ENCODE data around the gene SLC1A5. TPM values are rescaled to one million over a fixed set of nuclear protein-coding genes. Genes with fewer than 3 reads are reported as not detected.

The SLC1A5 gene
- total RNA-seq, 2 donors from 2014 or later: 77.6 to 78.1 TPM

DNA sequence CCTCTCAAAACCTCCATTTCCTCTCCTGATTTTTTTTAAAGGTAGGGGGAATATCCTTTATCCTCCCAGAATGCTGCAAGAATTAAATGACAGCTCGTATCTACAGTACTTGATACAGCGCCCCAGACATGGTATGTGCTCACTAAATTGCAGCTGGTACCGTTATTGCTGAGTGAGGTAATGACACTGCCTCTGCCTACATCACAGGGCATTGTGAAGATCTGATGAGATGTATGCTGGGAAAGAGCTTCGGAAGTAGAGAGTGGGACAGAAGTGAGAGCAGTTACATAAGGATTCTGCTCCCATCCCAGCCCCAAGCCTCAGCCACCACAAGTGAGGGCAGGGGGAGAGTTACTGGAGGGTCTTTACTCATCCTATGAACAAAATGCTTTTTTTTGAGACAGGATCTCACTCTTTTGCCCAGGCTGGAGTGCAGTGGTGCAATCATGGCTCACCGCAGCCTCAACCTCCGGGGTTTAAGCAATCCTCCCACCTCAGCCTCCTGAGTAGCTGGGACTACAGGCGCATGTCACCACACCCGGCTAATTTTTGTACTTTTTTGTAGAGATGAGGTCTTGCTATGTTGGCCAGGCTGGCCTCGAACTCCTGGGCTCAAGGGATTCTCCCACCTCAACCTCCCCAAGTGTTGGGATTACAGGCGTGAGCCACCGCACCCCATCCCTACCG, 44.2 kb downstream of the SLC1A5 start:
- H3K27me3 ChIP-seq (ENCODE audit: control insufficient read depth, insufficient read depth, low read length, poor library complexity, severe bottlenecking): no peaks in the 10 kb centered on the region
- WGBS, 2 experiments (ENCODE audit: insufficient coverage in 1 of 2, insufficient read length in 1 of 2): 93 to 96% methylated on average over 9 to 10 of the region's 12 CpGs
- no peaks in the 10 kb centered on the region for H3K9me3 ChIP-seq (ENCODE audit: control insufficient read depth, low read length)
- H3K9ac ChIP-seq (ENCODE audit: extremely low read depth, low read length, poor library complexity, severe bottlenecking): no peak overlapping the region
- Mint-ChIP-seq H3K27ac (no peak overlapping the region), H3K4me1 (peaks cover 27% of the 10 kb centered on the region), H3K36me3 (ENCODE audit: low read depth) (peaks cover 33% of the 10 kb centered on the region), H3K9me3 (peaks cover 5% of the 10 kb centered on the region), H3K4me3 (peak overlapping the region; percentile 98), H3K27me3 (ENCODE audit: insufficient read depth) (no peaks in the 10 kb centered on the region)
- DNase-seq: no peak
- H3K4me3 ChIP-seq (ENCODE audit: low read length): peak overlapping the region; percentile 97
- peaks cover 2% of the 10 kb centered on the region for H3K4me1 ChIP-seq (ENCODE audit: control insufficient read depth, insufficient read depth, low read length)
- TF ChIP-seq, protein P1, sequence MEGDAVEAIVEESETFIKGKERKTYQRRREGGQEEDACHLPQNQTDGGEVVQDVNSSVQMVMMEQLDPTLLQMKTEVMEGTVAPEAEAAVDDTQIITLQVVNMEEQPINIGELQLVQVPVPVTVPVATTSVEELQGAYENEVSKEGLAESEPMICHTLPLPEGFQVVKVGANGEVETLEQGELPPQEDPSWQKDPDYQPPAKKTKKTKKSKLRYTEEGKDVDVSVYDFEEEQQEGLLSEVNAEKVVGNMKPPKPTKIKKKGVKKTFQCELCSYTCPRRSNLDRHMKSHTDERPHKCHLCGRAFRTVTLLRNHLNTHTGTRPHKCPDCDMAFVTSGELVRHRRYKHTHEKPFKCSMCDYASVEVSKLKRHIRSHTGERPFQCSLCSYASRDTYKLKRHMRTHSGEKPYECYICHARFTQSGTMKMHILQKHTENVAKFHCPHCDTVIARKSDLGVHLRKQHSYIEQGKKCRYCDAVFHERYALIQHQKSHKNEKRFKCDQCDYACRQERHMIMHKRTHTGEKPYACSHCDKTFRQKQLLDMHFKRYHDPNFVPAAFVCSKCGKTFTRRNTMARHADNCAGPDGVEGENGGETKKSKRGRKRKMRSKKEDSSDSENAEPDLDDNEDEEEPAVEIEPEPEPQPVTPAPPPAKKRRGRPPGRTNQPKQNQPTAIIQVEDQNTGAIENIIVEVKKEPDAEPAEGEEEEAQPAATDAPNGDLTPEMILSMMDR (conservative IDR thresholded peaks at IDR 0.05): no peak
- no peak overlapping the region for H3K27ac ChIP-seq (ENCODE audit: low read depth, low read length)
- H3K36me3 ChIP-seq (ENCODE audit: control insufficient read depth, insufficient read depth, low read length): peaks cover 12% of the 10 kb centered on the region

DNA sequence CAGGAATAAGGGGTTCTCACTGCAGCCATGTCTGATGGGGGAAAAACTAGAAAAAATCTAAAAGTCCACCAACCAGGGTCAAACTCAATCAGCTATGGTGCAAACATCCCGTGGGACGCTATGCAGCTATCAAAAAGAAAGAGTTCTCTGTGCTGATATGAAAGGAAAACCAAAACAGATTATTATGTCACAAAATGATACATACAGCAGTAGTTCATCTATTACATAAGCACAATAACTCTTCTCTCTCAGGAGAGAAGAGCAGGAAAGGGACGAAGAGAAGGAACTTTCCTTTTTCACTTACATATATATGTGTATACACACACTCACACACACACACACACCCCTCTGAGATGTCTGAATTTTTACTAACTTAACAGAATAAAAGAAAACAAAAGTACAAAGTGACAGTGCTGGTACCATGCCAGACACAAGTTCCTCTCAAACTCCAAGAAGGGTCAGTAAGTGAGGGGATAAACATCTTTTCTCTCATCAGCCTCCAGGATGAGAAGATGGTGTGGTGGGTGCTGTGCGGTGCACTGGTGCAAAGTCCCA, 45.4 kb downstream of the SLC1A5 start:
- no peak overlapping the region for H3K27ac ChIP-seq (ENCODE audit: low read depth, low read length)
- 98 to 100% methylated on average over 1 to 3 of the region's 4 CpGs for WGBS, 2 experiments (ENCODE audit: insufficient coverage in 1 of 2, insufficient read length in 1 of 2)
- H3K9me3 ChIP-seq (ENCODE audit: control insufficient read depth, low read length): no peaks in the 10 kb centered on the region
- peaks cover 27% of the 10 kb centered on the region for H3K36me3 Mint-ChIP-seq (ENCODE audit: low read depth)
- no peak overlapping the region for H3K27ac Mint-ChIP-seq
- peaks cover 2% of the 10 kb centered on the region for H3K4me1 ChIP-seq (ENCODE audit: control insufficient read depth, insufficient read depth, low read length)
- H3K9ac ChIP-seq (ENCODE audit: extremely low read depth, low read length, poor library complexity, severe bottlenecking): no peak overlapping the region
- H3K4me3 Mint-ChIP-seq: no peak overlapping the region
- H3K4me1 Mint-ChIP-seq: peaks cover 27% of the 10 kb centered on the region
- H3K36me3 ChIP-seq (ENCODE audit: control insufficient read depth, insufficient read depth, low read length): peaks cover 12% of the 10 kb centered on the region
- TF ChIP-seq, protein P1 (conservative IDR thresholded peaks at IDR 0.05): no peak
- no peaks in the 10 kb centered on the region for H3K27me3 ChIP-seq (ENCODE audit: control insufficient read depth, insufficient read depth, low read length, poor library complexity, severe bottlenecking)
- peaks cover 5% of the 10 kb centered on the region for H3K9me3 Mint-ChIP-seq
- no peak for DNase-seq
- H3K4me3 ChIP-seq (ENCODE audit: low read length): no peak overlapping the region
- no peaks in the 10 kb centered on the region for H3K27me3 Mint-ChIP-seq (ENCODE audit: insufficient read depth)

DNA sequence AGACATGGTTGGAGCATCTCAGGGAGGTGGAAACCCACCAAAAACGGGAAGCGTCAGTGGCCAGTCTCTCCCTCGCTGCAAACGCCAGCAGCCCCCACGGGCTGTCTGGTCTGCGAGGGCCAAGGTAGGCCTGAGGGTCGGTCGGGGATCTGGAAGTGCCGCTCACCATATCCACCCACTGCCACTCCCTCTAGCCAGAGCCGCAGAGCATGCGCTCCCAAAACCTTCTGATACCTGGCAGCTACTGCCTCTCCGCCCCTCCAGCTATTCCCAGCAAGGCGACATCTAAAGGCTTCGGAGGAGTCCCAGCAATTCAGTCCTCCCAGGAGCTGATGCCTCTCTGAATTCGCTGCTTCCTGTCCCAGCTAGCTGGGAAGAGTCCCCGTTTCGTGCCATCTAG, 46.9 kb downstream of the SLC1A5 start:
- Mint-ChIP-seq H3K27me3 (ENCODE audit: insufficient read depth) (no peaks in the 10 kb centered on the region), H3K4me1 (peaks cover 27% of the 10 kb centered on the region), H3K9me3 (peaks cover 5% of the 10 kb centered on the region), H3K36me3 (ENCODE audit: low read depth) (peaks cover 41% of the 10 kb centered on the region), H3K4me3 (no peak overlapping the region), H3K27ac (peak overlapping the region; percentile 17)
- Histone ChIP-seq H3K4me3 (ENCODE audit: low read length) (no peak overlapping the region), H3K9me3 (ENCODE audit: control insufficient read depth, low read length) (no peaks in the 10 kb centered on the region), H3K27me3 (ENCODE audit: control insufficient read depth, insufficient read depth, low read length, poor library complexity, severe bottlenecking) (no peaks in the 10 kb centered on the region), H3K36me3 (ENCODE audit: control insufficient read depth, insufficient read depth, low read length) (peaks cover 27% of the 10 kb centered on the region), H3K27ac (ENCODE audit: low read depth, low read length) (no peak overlapping the region), H3K9ac (ENCODE audit: extremely low read depth, low read length, poor library complexity, severe bottlenecking) (no peak overlapping the region), H3K4me1 (ENCODE audit: control insufficient read depth, insufficient read depth, low read length) (peaks cover 2% of the 10 kb centered on the region)
- no peak for DNase-seq
- TF ChIP-seq, protein P1 (conservative IDR thresholded peaks at IDR 0.05): no peak
- WGBS, 2 experiments (ENCODE audit: insufficient coverage in 1 of 2, insufficient read length in 1 of 2): 93 to 99% methylated on average over 12 to 17 of the region's 17 CpGs
